ENCODE measurements around the gene SP7. TPM values are rescaled to one million over a fixed set of nuclear protein-coding genes. Genes with fewer than 3 reads are reported as not detected.

The SP7 gene
- total and polyA plus RNA-seq, 10 of the 15 experiments (the other 5 are each of a cell fraction or from before 2014, with no cell fraction given) = 0.05 to 0.11 TPM; not detected in 8

GRCh38 chr12:53340398-53340797, 4.2 kb upstream of the SP7 start:
- BruUV-seq (replicated peaks) = no TSS peak
- intact Hi-C loops (cut with micrococcal nuclease; ENCODE audit: unreplicated experiment) (no loop called here), in situ Hi-C loops (cut with MboI) (no loop called here)
- Histone ChIP-seq H3K9me3 (replicated peaks; ENCODE audit: control insufficient read depth, insufficient read depth, low read length) (no peaks in the 10 kb centered on the region), H4K20me1 (ENCODE audit: control insufficient read depth, insufficient read depth) (no peaks in the 10 kb centered on the region), H3K4me2 (ENCODE audit: control insufficient read depth, insufficient read depth) (no peak overlapping the region), H3K9ac (ENCODE audit: control insufficient read depth, insufficient read depth, low read length) (no peak overlapping the region), H3K4me3 (no peak overlapping the region), H3K36me3 (ENCODE audit: control insufficient read depth in 2 of 2, insufficient read depth in 2 of 2, low read length in 1 of 2) (no peaks in the 10 kb centered on the region), H3K4me1 (ENCODE audit: control insufficient read depth, insufficient read depth, low read length) (peaks cover 11% of the 10 kb centered on the region), H3K27me3 (replicated peaks in 1 of 2; ENCODE audit: control insufficient read depth in 2 of 2, insufficient read depth in 2 of 2, low read length in 1 of 2) (peaks cover 2 to 10% of the 10 kb centered on the region in 2 experiments; a peak in 3 of 4 replicates), H2AFZ (ENCODE audit: control insufficient read depth, low read depth, low read length) (no peak overlapping the region), H3K79me2 (ENCODE audit: control insufficient read depth, insufficient read depth, low read length) (no peaks in the 10 kb centered on the region), H3K27ac (ENCODE audit: control insufficient read depth, insufficient read depth) (no peak overlapping the region)
- ATAC-seq = no peak
- CTCF ChIA-PET = interaction anchor here (1.0 to 1.4 kb wide), 3 partner anchors 17 to 42 kb away, joined by 3 to 4 read pairs (median 3); partner anchors contain the start of gene AAAS
- FAIRE-seq = no peak
- POLR2A ChIA-PET = interaction anchor here (0.6 kb wide), 1 partner anchor 20 kb away, joined by 3 read pairs; no protein-coding TSS in a partner anchor
- DNase-seq (ENCODE audit: low read depth, low spot score) = no peak
- 7% methylated on average over 9 of the region's 9 CpGs for WGBS (ENCODE audit: insufficient coverage, insufficient replicate concordance, low lambda C conversion rate, missing lambda C conversion rate)
- RAD21 ChIA-PET (ENCODE audit: unreplicated experiment) = interaction anchor here (0.6 to 1.2 kb wide), 2 partner anchors 17 to 45 kb away, joined by 3 read pairs; partner anchors contain the start of gene PFDN5
- SMC1A ChIA-PET (ENCODE audit: uncharacterized antibody, unreplicated experiment) = interaction anchor here (0.5 to 1.3 kb wide), 4 partner anchors 12 to 49 kb away, joined by 3 read pairs; no protein-coding TSS in a partner anchor
- no peak for TF ChIP-seq BRCA1 (IDR thresholded peaks at IDR 0.05; ENCODE audit: low read depth, low read length)
- no peak for TF ChIP-seq PBX3 (IDR thresholded peaks at IDR 0.05; ENCODE audit: insufficient replicate concordance, low read depth, low read length)
- TF ChIP-seq SMAD5 (IDR thresholded peaks at IDR 0.05; ENCODE audit: low read depth) = no peak
- 0 out of 2 replicates have a peak, but pooled peaks have one; percentile 17 for TF ChIP-seq IKZF1 (conservative IDR thresholded peaks at IDR 0.05)
- TF ChIP-seq EGR1 (IDR thresholded peaks at IDR 0.05; ENCODE audit: borderline replicate concordance in 1 of 2, low read depth in 2 of 2, low read length in 2 of 2) = no peak
- TF ChIP-seq SMARCA5 (IDR thresholded peaks at IDR 0.05) = no peak
- TF ChIP-seq SMC3 (IDR thresholded peaks at IDR 0.05; ENCODE audit: borderline replicate concordance, low read length) = no peak
- no peak for TF ChIP-seq MYB (IDR thresholded peaks at IDR 0.05; ENCODE audit: borderline replicate concordance, low read depth, low read length)
- no peak for TF ChIP-seq ATF3 (IDR thresholded peaks at IDR 0.05; ENCODE audit: borderline replicate concordance, extremely low read depth, low read depth, low read length)
- no peak for TF ChIP-seq ESRRA (IDR thresholded peaks at IDR 0.05; ENCODE audit: low read length)
- TF ChIP-seq RBBP5 (conservative IDR thresholded peaks at IDR 0.05) = no peak
- no peak for TF ChIP-seq SUPT20H (IDR thresholded peaks at IDR 0.05; ENCODE audit: borderline replicate concordance, control insufficient read depth, low read depth, low read length)
- TF ChIP-seq JUNB (IDR thresholded peaks at IDR 0.05) = peak; percentile 30; the same call in 1 of the 2 replicates
- no peak for TF ChIP-seq SMAD1 (IDR thresholded peaks at IDR 0.05; ENCODE audit: low read depth, partially characterized antibody)
- TF ChIP-seq PKNOX1 (IDR thresholded peaks at IDR 0.05) = no peak
- no peak for TF ChIP-seq STAT1 (conservative IDR thresholded peaks at IDR 0.05)
- no peak for TF ChIP-seq MEF2B (IDR thresholded peaks at IDR 0.05; ENCODE audit: partially characterized antibody, poor library complexity, severe bottlenecking)
- TF ChIP-seq EED (IDR thresholded peaks at IDR 0.05; ENCODE audit: low read depth) = peak; percentile 89
- TF ChIP-seq ZNF24 (IDR thresholded peaks at IDR 0.05) = no peak
- TF ChIP-seq HSF1 (IDR thresholded peaks at IDR 0.05; ENCODE audit: low read depth, low read length) = no peak
